Measurements from ENCODE around the gene SMYD3. TPM values are rescaled to one million over a fixed set of nuclear protein-coding genes. Genes with fewer than 3 reads are reported as not detected.

SMYD3 gene
- total and polyA plus RNA-seq, 2 of the 4 experiments (the other 2 are of a cell fraction): 26.5 to 37.6 TPM

- DNase-seq: no peak
- no peak for TF ChIP-seq POLR2A (IDR thresholded peaks at IDR 0.05; ENCODE audit: low read depth, low read length)
- no peak for TF ChIP-seq RFX5 (IDR thresholded peaks at IDR 0.05; ENCODE audit: low read depth, low read length)
- TF ChIP-seq ELK1 (IDR thresholded peaks at IDR 0.05; ENCODE audit: borderline replicate concordance, low read depth, low read length): no peak
- no peak for TF ChIP-seq CTCF (conservative IDR thresholded peaks at IDR 0.05; ENCODE audit: low read depth, low read length)
- TF ChIP-seq MAFK (IDR thresholded peaks at IDR 0.05; ENCODE audit: low read depth, low read length): no peak
- no peak for TF ChIP-seq RAD21 (IDR thresholded peaks at IDR 0.05; ENCODE audit: low read length)
- no peak for ATAC-seq (ENCODE audit: low read depth)
- Histone ChIP-seq H2AK5ac (ENCODE audit: low read depth, low read length) (no peak overlapping the region), H3K27ac (ENCODE audit: insufficient read depth, low read length) (no peak overlapping the region), H3K36me3 (ENCODE audit: control insufficient read depth, insufficient read depth, low read length) (0 out of 2 replicates have a peak, but pooled peaks cover 1% of the 10 kb centered on the region), H3K9ac (ENCODE audit: low read depth, low read length) (no peak overlapping the region), H3K4me1 (ENCODE audit: control insufficient read depth, insufficient read depth, low read length) (peaks cover 2% of the 10 kb centered on the region; the same call in 1 of the 2 replicates), H3K18ac (ENCODE audit: low read depth, low read length) (no peak overlapping the region), H4K5ac (ENCODE audit: low read depth, low read length) (no peak overlapping the region), H3K23ac (ENCODE audit: low read depth, low read length) (no peak overlapping the region), H4K91ac (ENCODE audit: insufficient read depth, low read depth, low read length) (no peak overlapping the region), H3K4me3 (ENCODE audit: insufficient read depth, low read depth, low read length) (no peak overlapping the region), H2BK5ac (ENCODE audit: low read depth, low read length, poor library complexity, severe bottlenecking) (no peak overlapping the region), H3K14ac (replicated peaks; ENCODE audit: low read depth, low read length) (no peak overlapping the region), H2BK15ac (ENCODE audit: low read depth, low read length) (no peak overlapping the region), H2BK120ac (ENCODE audit: low read depth, low read length) (no peak overlapping the region), H4K8ac (ENCODE audit: low read depth in 2 of 2, low read length in 2 of 2) (no peak overlapping the region), H2BK20ac (ENCODE audit: low read depth, low read length) (no peak overlapping the region), H3K9me3 (ENCODE audit: control insufficient read depth, insufficient read depth, low read length) (no peaks in the 10 kb centered on the region), H3K56ac (ENCODE audit: extremely low read depth, insufficient read depth, low read length) (no peak overlapping the region), H2AFZ (replicated peaks; ENCODE audit: low read length, poor library complexity) (no peak overlapping the region), H3K4me2 (ENCODE audit: low read depth, low read length) (no peak overlapping the region), H4K20me1 (ENCODE audit: insufficient read depth, low read length) (no peaks in the 10 kb centered on the region), H3K4ac (ENCODE audit: low read depth, low read length) (no peak overlapping the region), H3K27me3 (ENCODE audit: control insufficient read depth, insufficient read depth, low read length) (no peaks in the 10 kb centered on the region), H2AK9ac (replicated peaks; ENCODE audit: low read depth, low read length, poor library complexity) (no peak overlapping the region), H3K9me1 (ENCODE audit: insufficient read depth, low read length) (no peaks in the 10 kb centered on the region), H3K79me1 (ENCODE audit: low read depth in 1 of 2, low read length in 2 of 2) (no peaks in the 10 kb centered on the region)
- ChIA-PET CTCF (interaction anchor here (1.0 kb wide), 1 partner anchor 9 kb away, joined by 3 read pairs; no protein-coding TSS in a partner anchor), POLR2A (ENCODE audit: unreplicated experiment) (no interaction called here)
- no TSS peak for BruUV-seq (replicated peaks)
- in situ Hi-C loops (cut with MboI; ENCODE audit: low sequenced_read_pairs): no loop called here
- WGBS, 2 experiments (ENCODE audit: extremely low coverage in 2 of 2, insufficient read length in 1 of 2): no CpG with 5 or more reads among the region's 7 CpGs
- intact Hi-C loops (cut with micrococcal nuclease): no loop called here
- dilution Hi-C loops (cut with HindIII; ENCODE audit: low sequenced_read_pairs, unreplicated experiment): no loop called here
Measured at GRCh38 chr1:245832771-245833527, 674.1 kb downstream of the SMYD3 start.
